IMR-90 (cell line): ENCODE results near the gene MAOA. TPM values are rescaled to one million over a fixed set of nuclear protein-coding genes. Genes with fewer than 3 reads are reported as not detected.

Experiments used
- ATAC-seq: fragments of 200-7000 bp; cut with Tn5 transposase; 2 replicates; pipeline ENCODE4 v1.9.1; 2020; ENCODE audit warnings: low read depth, mild to moderate bottlenecking, moderate library complexity
- BruUV-seq: library from RNA; stranded (reverse); fragments of 400-500 nt; replicated peaks from 2 replicates; lab custom pipeline; 2021; lab: Mats Ljungman, UMichigan
- CTCF ChIA-PET: fragments of 300-600 bp; formaldehyde crosslinking; extraction: SDS; loops from one replicate; lab custom pipeline; 2021; ENCODE audit warnings: antibody characterized with exemption; lab: Yijun Ruan, JAX
- POLR2A ChIA-PET: fragments of 300-600 bp; sonication (Branson Sonifier 250); formaldehyde crosslinking; loops from one replicate; lab custom pipeline; 2022; ENCODE audit warnings: antibody characterized with exemption; ENCODE audit not compliant: unreplicated experiment; lab: Charles Lee
- DNase-seq: peaks from one replicate; pipeline ENCODE4 v3.0.0; 2013
- H2AFZ ChIP-seq: replicated peaks from 2 replicates; pipeline ENCODE3; 2013; ENCODE audit warnings: low read length, mild to moderate bottlenecking; ENCODE audit not compliant: poor library complexity
- H2AK5ac ChIP-seq: 2 replicates; pipeline ENCODE4 v1.6.1; 2013; ENCODE audit warnings: low read depth, low read length, inconsistent platforms
- H2AK9ac ChIP-seq: replicated peaks from 2 replicates; pipeline ENCODE3; 2013; ENCODE audit warnings: mild to moderate bottlenecking, low read depth, low read length, moderate library complexity; ENCODE audit not compliant: poor library complexity
- H2BK120ac ChIP-seq: 2 replicates; pipeline ENCODE4 v1.6.1; 2013; ENCODE audit warnings: low read depth, low read length, inconsistent platforms
- H2BK15ac ChIP-seq: 3 replicates; pipeline ENCODE4 v1.6.1; 2013; ENCODE audit warnings: low read depth, low read length, inconsistent platforms
- H2BK20ac ChIP-seq: 2 replicates; pipeline ENCODE4 v1.6.1; 2013; ENCODE audit warnings: low read depth, mild to moderate bottlenecking, inconsistent platforms, low read length, moderate library complexity
- H2BK5ac ChIP-seq: 2 replicates; pipeline ENCODE4 v1.6.1; 2013; ENCODE audit warnings: mild to moderate bottlenecking, low read depth, low read length, inconsistent platforms; ENCODE audit not compliant: poor library complexity, severe bottlenecking
- H3K14ac ChIP-seq: replicated peaks from 2 replicates; pipeline ENCODE4 v1.6.1; 2013; ENCODE audit warnings: low read depth, low read length, inconsistent platforms
- H3K18ac ChIP-seq: 2 replicates; pipeline ENCODE4 v1.6.1; 2013; ENCODE audit warnings: low read depth, low read length, control low read depth
- H3K23ac ChIP-seq: 2 replicates; pipeline ENCODE4 v1.6.1; 2013; ENCODE audit warnings: low read depth, low read length, inconsistent platforms
- H3K27ac ChIP-seq: 2 replicates; pipeline ENCODE4 v1.5.1; 2013; ENCODE audit warnings: mild to moderate bottlenecking, control low read depth, low read length; ENCODE audit not compliant: insufficient read depth
- H3K27me3 ChIP-seq: 2 replicates; pipeline ENCODE4 v1.6.1; 2013; ENCODE audit warnings: low read length; ENCODE audit not compliant: control insufficient read depth, insufficient read depth
- H3K36me3 ChIP-seq: 2 replicates; pipeline ENCODE4 v1.6.1; 2013; ENCODE audit warnings: low read length, mixed read lengths; ENCODE audit not compliant: control insufficient read depth, insufficient read depth
- H3K4ac ChIP-seq: 2 replicates; pipeline ENCODE4 v1.6.1; 2013; ENCODE audit warnings: low read depth, low read length, inconsistent platforms
- H3K4me1 ChIP-seq: 2 replicates; pipeline ENCODE4 v1.6.1; 2013; ENCODE audit warnings: low read length, mixed read lengths; ENCODE audit not compliant: control insufficient read depth, insufficient read depth
- H3K4me2 ChIP-seq: 2 replicates; pipeline ENCODE4 v1.6.1; 2013; ENCODE audit warnings: low read depth, mild to moderate bottlenecking, control low read depth, low read length, moderate library complexity
- H3K4me3 ChIP-seq: 2 replicates; pipeline ENCODE4 v1.5.1; 2013; ENCODE audit warnings: low read depth, mild to moderate bottlenecking, control low read depth, low read length, moderate library complexity; ENCODE audit not compliant: insufficient read depth
- H3K56ac ChIP-seq: 2 replicates; pipeline ENCODE4 v1.6.1; 2013; ENCODE audit warnings: low read length, inconsistent platforms; ENCODE audit not compliant: insufficient read depth; ENCODE audit errors: extremely low read depth
- H3K79me1 ChIP-seq, 2 experiments: 2 replicates each; pipeline ENCODE4 v1.6.1; 2013; ENCODE audit warnings: low read length in 2 of 2, inconsistent platforms in 1 of 2, low read depth in 1 of 2
- H3K9ac ChIP-seq: 2 replicates; pipeline ENCODE4 v1.6.1; 2013; ENCODE audit warnings: low read depth, low read length, control low read depth
- H3K9me1 ChIP-seq: 2 replicates; pipeline ENCODE4 v1.6.1; 2013; ENCODE audit warnings: low read length, inconsistent platforms; ENCODE audit not compliant: insufficient read depth
- H3K9me3 ChIP-seq: 2 replicates; pipeline ENCODE4 v1.6.1; 2013; ENCODE audit warnings: low read length; ENCODE audit not compliant: control insufficient read depth, insufficient read depth
- H4K20me1 ChIP-seq: 2 replicates; pipeline ENCODE4 v1.6.1; 2013; ENCODE audit warnings: low read length, inconsistent platforms; ENCODE audit not compliant: insufficient read depth
- H4K5ac ChIP-seq: 2 replicates; pipeline ENCODE4 v1.6.1; 2013; ENCODE audit warnings: mild to moderate bottlenecking, low read depth, low read length, control low read depth
- H4K8ac ChIP-seq, 2 experiments: 2 replicates each; pipeline ENCODE4 v1.6.1; 2013; ENCODE audit warnings: low read depth in 2 of 2, low read length in 2 of 2, control low read depth in 1 of 2, inconsistent platforms in 1 of 2
- H4K91ac ChIP-seq: 2 replicates; pipeline ENCODE4 v1.6.1; 2013; ENCODE audit warnings: low read depth, low read length, inconsistent platforms; ENCODE audit not compliant: insufficient read depth
- CEBPB ChIP-seq: IDR thresholded peaks from 2 replicates; pipeline ENCODE4 v1.6.1; 2012; ENCODE audit warnings: low read depth, low read length, improper control_type of control experiment
- CTCF ChIP-seq: conservative IDR thresholded peaks from 2 replicates; pipeline ENCODE4 v1.5.1; 2012; ENCODE audit warnings: mild to moderate bottlenecking, low read depth, low read length, improper control_type of control experiment
- FOS ChIP-seq: fragments of 150-350 bp; IDR thresholded peaks from 2 replicates; pipeline ENCODE4 v1.6.1; 2016; ENCODE audit warnings: low read depth, low read length
- MAZ ChIP-seq: IDR thresholded peaks from 2 replicates; pipeline ENCODE4 v1.6.1; 2012; ENCODE audit warnings: low read depth, mild to moderate bottlenecking, low read length, improper control_type of control experiment, moderate library complexity, borderline replicate concordance
- MXI1 ChIP-seq: IDR thresholded peaks from 2 replicates; pipeline ENCODE4 v1.6.1; 2012; ENCODE audit warnings: low read depth, mild to moderate bottlenecking, low read length, moderate library complexity, borderline replicate concordance
- NFE2L2 ChIP-seq: fragments of 150-350 bp; IDR thresholded peaks from 2 replicates; pipeline ENCODE4 v1.6.1; 2016; ENCODE audit warnings: low read depth, mild to moderate bottlenecking, low read length
- POLR2A ChIP-seq: IDR thresholded peaks from 2 replicates; pipeline ENCODE4 v1.6.1; 2012; ENCODE audit warnings: mild to moderate bottlenecking, low read depth, low read length
- RAD21 ChIP-seq: IDR thresholded peaks from 2 replicates; pipeline ENCODE4 v1.6.1; 2012; ENCODE audit warnings: low read length, improper control_type of control experiment
- RFX5 ChIP-seq: IDR thresholded peaks from 2 replicates; pipeline ENCODE4 v1.8.0; 2012; ENCODE audit warnings: low read depth, mild to moderate bottlenecking, low read length, moderate library complexity
- SMC3 ChIP-seq: fragments of 150-350 bp; IDR thresholded peaks from 2 replicates; pipeline ENCODE4 v1.6.1; 2016; ENCODE audit warnings: low read depth, mild to moderate bottlenecking, antibody characterized with exemption, low read length, moderate library complexity
- WGBS, 2 experiments: methylation state at CpG; one replicate each; pipeline versions ENCODE4 v1.1.5 to v1.1.7; 2013; ENCODE audit warnings: missing lambda C conversion rate in 2 of 2; ENCODE audit not compliant: insufficient read length in 1 of 2; ENCODE audit errors: extremely low coverage in 2 of 2; 5-methylcytosine and 5-hydroxymethylcytosine counted together
- dilution Hi-C: fragments of 300-500 bp; cut with HindIII; formaldehyde crosslinking; loops from one replicate; pipeline ENCODE4 v1.14.3; 2018; ENCODE audit warnings: low sequenced_read_pairs; ENCODE audit not compliant: unreplicated experiment
- in situ Hi-C: fragments of 300-500 bp; cut with MboI; formaldehyde crosslinking; loops from 3 replicates; pipeline ENCODE4 v1.14.3; 2019; ENCODE audit warnings: low sequenced_read_pairs, inconsistent platforms, mixed read lengths
- intact Hi-C: fragments of 100-400 bp; cut with micrococcal nuclease; formaldehyde crosslinking; loops from 2 replicates; pipeline ENCODE4 v1.10.0; 2022
- polyA plus RNA-seq, 3 experiments: library from polyadenylated mRNA; depleted of rRNA; stranded (reverse); fragments of >200 nt; gene quantifications; 2 replicates each; pipeline ENCODE4 v1.2.3, GENCODE V29; 2012; ENCODE audit warnings: low replicate concordance in 1 of 3
- total RNA-seq: library from RNA; depleted of rRNA; stranded (reverse); fragments of >200 nt; gene quantifications from 2 replicates; pipeline ENCODE4 v1.2.3, GENCODE V29; 2012

The MAOA gene
- total and polyA plus RNA-seq, 2 of the 4 experiments (the other 2 are of a cell fraction): 0.14 to 0.36 TPM

GRCh38 chrX:43720082-43720481, 64.0 kb downstream of the MAOA start:
- ChIA-PET CTCF (no interaction called here), POLR2A (no interaction called here)
- Histone ChIP-seq H3K4me1 (no peaks in the 10 kb centered on the region), H3K79me1 (no peaks in the 10 kb centered on the region), H4K8ac (no peak overlapping the region), H3K4me2 (no peak overlapping the region), H3K4ac (no peak overlapping the region), H3K56ac (no peak overlapping the region), H3K9ac (no peak overlapping the region), H3K36me3 (no peaks in the 10 kb centered on the region), H2AFZ (no peak overlapping the region), H4K20me1 (no peaks in the 10 kb centered on the region), H2BK5ac (no peak overlapping the region), H4K91ac (no peak overlapping the region), H3K14ac (no peak overlapping the region), H3K4me3 (no peak overlapping the region), H2AK9ac (no peak overlapping the region), H3K9me3 (peaks cover 7% of the 10 kb centered on the region; the same call in 1 of the 2 replicates), H2BK20ac (no peak overlapping the region), H3K27me3 (no peaks in the 10 kb centered on the region), H4K5ac (no peak overlapping the region), H2AK5ac (no peak overlapping the region), H3K27ac (no peak overlapping the region), H3K18ac (no peak overlapping the region), H3K9me1 (no peaks in the 10 kb centered on the region), H2BK15ac (no peak overlapping the region), H3K23ac (no peak overlapping the region), H2BK120ac (no peak overlapping the region)
- DNase-seq (no peak), ATAC-seq (no peak)
- in situ Hi-C loops: no loop called here
- BruUV-seq: no TSS peak
- intact Hi-C loops: no loop called here
- dilution Hi-C loops: no loop called here
- no peak for TF ChIP-seq RAD21
- TF ChIP-seq NFE2L2: no peak
- no peak for TF ChIP-seq POLR2A
- TF ChIP-seq CTCF: no peak
- no peak for TF ChIP-seq CEBPB
- TF ChIP-seq SMC3: no peak
- no peak for TF ChIP-seq RFX5
- TF ChIP-seq FOS: no peak
- TF ChIP-seq MXI1: no peak
- TF ChIP-seq MAZ: no peak
- WGBS, 2 experiments: 38% methylated on average over 1 of the region's 3 CpGs; no CpG with 5 or more reads in 1 of the 2 experiments
